HT1080 (cell line): ENCODE measurements around the gene NOVA2. TPM values are rescaled to one million over a fixed set of nuclear protein-coding genes. Genes with fewer than 3 reads are reported as not detected.

Experiments
- DNase-seq: peaks from one replicate; pipeline ENCODE4 v3.0.0-alpha.2; 2015; ENCODE audit warnings: low read depth
- total RNA-seq: library from RNA; depleted of rRNA; stranded (reverse); fragments of >200 nt; shearing (Covaris generic); gene quantifications from 2 replicates; pipeline ENCODE4 v1.2.3, GENCODE V29; 2014

NOVA2 gene
- total RNA-seq, 1 experiment from 2014 or later: 0.59 TPM

GRCh38 chr19:46000491-46001246, 27.0 kb upstream of the NOVA2 start:
- DNase-seq: no peak

GRCh38 chr19:45999653-46000121, 26.0 kb upstream of the NOVA2 start:
- no peak for DNase-seq

- no peak for DNase-seq
Measured at GRCh38 chr19:45998834-45999233, 25.2 kb upstream of the NOVA2 start.

- DNase-seq: no peak
Measured at GRCh38 chr19:45996933-45997332, 23.3 kb upstream of the NOVA2 start.

DNA sequence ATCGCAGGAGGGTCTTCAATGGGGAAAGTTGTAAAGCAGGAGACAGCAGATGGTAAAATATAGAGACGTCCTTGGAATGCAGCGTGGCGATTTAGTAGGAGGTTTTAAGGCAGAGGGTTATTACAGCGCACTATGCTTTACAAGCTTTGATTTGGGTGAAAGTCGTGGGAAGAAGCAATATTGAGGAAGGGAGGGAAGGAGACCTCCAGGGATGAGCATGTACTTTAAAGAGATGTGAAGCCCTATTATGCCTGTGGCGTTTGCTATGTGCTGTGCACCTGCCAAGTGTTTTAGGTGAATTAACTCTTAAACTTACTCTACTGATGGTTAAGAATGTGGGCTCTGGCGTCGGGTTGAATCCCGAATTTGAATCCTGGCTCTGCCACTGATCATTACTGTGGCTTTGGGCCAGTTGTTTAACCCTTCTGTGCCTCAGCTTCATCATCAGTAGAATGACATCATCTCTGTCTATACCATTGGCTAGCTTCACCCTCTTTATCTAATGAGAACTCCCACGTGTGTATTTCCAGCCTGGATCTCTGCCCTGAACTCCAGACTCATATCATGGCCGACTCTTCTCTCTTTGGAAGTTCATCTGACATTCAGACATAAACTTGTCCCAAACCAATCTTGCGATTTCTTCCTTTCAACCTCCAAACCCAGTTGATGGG, 22.2 kb upstream of the NOVA2 start:
- DNase-seq: no peak

DNA sequence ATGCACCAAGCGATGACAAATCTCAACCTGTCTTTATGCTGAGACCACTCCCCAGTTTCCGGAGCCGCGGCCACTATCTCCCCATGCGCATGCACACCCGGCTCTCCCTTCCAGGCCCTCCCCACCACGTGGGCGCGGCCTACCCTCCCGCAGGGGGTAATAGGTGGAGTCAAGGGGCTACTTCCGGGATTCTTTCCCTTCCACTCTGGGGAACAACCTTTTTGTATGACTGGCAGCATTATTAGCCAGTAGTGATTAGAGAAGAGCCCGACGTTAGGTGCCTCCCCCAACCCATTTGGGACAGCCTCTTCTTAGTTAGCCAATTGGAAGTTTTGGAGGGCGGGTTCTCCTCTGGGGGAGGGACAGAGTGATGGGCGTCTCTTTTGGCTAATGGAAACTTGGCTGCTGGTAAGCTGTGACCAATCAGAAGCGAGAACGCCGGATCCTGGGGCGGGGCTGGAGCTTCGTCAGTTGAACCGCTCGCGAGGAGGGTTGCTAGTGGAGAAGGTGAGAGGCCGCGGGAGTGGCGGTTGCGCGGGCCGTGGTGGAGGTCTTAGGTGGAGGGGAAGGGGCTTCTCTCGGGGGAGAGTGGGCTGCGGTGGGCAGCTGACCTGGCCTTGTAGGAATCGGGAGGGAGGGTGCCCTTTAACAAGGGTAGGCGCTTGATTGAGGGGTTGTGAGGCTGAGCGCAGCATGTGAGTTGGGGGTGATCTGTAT, 21.5 kb upstream of the NOVA2 start, which contains the start of gene CCDC61:
Gene CCDC61 (plus strand): TSS at position 470 of the 717 bp plus-strand sequence. CDS start 7,552 bp downstream, outside the sequence.
- DNase-seq: peak; percentile 99

DNA sequence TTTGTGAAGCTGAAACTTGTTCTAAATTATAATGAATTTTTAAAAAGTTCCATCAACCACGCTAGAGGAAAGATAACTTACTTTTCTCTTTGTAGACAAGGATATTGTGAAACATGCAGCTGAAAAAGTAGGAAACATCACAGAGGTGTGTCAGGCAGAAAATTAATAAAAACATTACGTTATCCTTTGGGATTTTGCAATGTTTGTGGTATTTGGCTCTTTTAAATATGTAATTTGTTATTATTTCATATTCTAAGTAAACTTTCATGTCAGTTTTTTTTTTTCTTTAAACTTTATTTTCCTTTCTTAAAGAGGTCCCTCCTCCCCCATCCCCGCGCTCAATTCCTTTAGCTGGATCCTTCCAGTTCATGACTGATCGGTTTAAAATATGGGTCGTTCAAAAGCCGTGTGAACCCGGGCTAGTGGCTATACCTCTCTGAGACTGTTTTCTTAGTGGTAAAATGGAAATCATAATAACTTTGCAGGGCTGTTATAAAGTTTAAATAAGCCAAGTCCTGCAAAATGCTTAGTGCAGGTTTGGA, 20.9 kb upstream of the NOVA2 start:
- DNase-seq: no peak

DNA sequence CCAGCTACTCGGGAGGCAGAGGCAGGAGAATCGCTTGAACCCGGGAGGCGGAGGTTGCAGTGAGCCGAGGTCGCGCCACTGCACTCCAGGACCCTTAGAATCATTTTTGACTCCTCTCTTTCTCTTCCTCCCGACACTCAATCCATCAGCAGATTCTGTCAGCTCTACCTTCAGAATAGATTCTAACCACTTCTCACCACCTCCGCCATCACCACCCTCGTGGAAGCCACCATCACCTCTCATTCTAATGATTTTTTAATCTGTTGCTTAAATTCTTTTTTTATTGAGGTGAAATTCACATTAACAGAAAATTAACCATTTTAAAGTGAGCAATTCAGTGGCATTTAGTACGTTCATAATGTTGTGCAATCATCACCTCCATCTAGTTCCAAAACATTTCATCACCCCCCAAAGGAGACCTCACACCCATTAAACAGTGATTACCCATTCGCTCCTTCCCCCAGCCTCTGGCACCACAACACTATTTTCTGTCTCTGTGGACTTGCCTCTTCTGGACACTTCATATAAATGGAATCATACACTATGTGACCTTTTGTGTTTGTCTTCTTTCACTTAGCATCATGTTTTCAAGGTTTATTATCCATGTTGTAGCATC, 16.6 kb upstream of the NOVA2 start:
- DNase-seq: no peak

- no peak for DNase-seq
Measured at GRCh38 chr19:45985321-45985720, 11.7 kb upstream of the NOVA2 start.

GRCh38 chr19:45981350-45981749, 7.7 kb upstream of the NOVA2 start:
- no peak for DNase-seq

GRCh38 chr19:45978156-45978555, 4.5 kb upstream of the NOVA2 start:
- no peak for DNase-seq

DNA sequence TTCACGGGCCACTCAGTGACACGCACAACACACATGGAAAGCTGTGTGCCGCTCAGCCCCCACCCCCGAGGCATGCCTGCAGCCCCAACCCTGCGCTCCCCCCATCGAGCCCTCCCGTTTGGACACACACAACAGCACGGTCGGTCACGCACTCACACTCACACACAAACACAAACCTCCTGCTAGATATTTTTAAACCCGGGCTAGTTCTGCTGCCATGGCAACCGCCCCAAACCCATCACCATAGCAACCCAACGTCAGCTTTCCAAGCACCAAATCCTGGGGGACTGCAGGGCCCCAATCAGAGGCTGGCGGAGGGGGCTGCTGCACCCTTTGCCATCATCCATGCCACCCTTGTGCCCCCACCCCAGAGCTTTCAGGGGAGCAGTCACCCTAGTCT, 2.5 kb upstream of the NOVA2 start:
- no peak for DNase-seq

DNA sequence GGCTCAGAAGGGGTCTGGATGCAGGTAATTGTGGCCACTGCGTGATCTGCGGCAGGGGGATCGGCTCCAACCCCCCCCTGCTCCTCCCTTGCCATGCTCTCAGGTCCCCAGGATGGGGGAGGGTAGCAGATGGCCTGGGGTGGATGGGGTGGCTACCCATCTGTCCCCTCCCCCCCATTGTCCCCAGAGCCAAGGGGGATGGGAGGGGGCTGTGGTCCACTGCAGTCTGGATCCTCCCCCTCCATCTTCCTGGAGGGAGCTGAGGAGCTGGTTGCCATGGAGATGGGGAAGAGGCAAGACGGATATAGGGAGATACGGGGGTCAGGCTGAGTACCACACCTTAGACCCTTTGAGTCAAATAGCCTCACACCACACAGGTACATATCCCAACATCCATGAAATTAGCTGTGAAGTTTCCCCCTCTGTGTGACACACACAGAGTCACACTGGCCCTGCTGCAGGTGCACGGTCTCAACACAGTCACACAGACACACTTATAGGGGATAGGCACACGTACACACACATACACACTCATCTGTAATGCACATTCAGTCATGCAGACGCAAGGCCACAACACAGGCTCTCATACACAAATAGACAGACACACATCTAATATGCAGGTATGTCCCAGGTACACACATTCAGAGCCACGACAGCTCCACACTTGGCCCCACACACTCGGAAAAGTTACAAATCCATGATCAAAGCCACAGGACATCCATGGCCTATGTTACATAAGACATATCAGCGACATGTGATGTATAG, 1.8 kb upstream of the NOVA2 start:
- DNase-seq: no peak

DNA sequence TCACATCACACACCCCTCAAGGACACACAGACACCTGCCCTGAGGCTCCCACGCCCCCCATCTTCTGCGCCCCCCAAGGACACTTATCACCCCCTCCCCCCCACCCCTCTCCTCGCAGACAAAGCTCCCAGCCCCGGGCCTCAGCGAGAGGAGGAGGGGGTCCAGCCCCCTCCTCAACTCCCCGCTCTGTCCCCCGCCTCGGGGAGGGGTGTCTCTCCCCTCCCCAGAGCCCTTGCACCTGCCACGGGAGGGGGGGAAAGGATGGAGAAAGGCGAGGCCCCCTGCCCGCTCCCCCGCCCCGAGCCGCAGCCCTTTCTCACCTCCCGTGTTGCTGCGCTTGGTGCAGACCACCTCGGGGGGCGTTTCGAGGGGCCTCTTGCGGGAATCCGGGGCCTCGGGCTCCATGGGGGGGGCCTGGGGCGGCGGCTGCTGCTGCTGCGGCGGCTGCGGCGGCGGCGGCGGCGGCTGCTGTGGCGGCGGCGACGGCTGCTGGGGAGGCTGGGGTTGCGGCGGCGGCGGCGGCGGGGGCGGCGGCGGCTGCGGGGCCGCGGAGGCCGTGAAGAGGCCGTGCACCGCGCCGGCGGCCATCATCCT, 621 bp downstream of the NOVA2 start:
- DNase-seq: no peak

DNA sequence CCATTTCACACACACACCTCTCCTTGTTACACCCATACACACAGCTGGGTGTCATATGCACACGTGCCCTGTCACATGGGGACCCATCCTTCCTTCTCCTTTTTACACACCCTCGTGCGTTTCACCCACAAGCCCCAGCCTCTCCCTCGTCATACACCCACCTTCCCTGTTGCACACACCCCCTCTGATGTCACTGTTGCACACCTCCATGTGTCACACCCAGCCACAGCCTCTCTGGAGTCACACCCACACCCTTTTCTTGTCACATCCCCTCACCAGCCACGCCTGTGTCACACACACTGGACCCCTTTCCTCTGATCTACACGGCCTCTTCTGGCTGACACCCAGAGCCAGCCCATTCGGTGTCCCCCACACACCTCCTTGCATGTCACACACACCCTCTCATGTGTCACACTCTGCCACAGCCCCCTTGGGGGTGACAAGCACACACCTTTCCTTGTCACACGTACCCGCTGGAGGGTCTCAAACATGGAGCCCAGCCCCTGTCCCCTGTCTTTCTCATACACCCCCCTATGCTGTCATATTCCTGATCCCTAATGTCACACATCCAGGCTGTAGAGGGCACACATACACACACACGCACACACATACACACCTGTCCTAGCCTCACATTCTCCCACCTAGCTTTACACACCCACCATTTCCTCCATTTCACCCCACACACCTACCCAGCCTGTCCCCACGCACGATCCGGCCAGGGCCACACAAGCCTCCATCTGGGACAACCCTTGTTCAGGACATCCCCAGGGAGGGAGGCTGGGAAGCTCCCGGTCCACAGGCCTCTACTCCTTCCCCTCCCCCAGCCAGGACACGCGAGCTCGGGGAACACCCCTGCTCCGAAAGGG, 1.4 kb downstream of the NOVA2 start:
- DNase-seq: no peak

DNA sequence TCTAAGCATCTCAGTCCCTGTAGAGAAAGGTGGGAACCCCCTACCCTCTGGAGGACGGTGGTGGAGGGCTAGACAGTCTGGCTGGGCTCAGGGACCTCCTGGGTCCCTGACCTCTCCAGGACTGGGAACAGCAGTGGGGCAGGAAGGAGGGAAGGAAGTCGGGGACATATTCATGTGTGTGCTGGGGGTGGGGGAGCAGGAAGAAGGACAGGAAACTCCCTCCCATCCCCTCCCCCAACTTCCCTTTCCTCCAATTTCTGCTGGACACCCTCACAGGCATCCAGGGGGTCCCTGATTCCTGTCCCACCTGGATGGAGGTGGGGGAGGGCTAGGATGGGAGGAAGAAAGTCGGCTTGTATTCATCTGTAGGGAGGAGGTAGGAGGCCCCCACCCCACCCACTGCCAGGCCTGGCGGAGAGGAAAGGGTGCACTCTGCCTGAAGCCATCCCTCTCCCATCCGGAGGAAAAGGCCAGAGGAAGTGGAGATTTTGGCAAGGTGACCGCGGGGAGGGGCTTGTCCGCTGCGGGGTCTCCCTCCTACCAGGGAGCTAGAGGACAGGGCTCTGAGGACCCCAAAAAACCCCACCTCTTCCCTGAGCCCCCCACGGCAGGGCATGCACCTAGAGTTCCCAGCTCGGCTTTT, 2.3 kb downstream of the NOVA2 start:
- DNase-seq: no peak

GRCh38 chr19:45969676-45970075, 4.0 kb downstream of the NOVA2 start:
- DNase-seq: no peak

DNA sequence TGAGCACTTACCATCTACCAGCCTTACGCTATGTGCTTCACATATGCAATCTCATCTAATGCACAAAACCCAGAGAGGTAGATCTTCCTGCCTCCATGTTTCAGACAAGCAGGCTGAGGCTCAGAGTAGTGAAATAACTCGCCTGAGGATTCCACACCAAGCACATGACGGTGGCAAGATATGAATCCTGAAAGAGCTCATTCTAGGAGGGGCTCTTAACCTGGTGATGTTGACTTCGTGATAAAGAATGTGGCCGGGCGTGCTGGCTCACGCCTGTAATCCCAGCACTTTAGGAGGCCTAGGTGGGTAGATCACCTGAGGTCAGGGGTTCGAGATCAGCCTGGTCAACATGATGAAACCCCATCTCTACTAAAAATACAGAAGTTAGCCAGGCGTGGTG, 5.0 kb downstream of the NOVA2 start:
- no peak for DNase-seq

DNA sequence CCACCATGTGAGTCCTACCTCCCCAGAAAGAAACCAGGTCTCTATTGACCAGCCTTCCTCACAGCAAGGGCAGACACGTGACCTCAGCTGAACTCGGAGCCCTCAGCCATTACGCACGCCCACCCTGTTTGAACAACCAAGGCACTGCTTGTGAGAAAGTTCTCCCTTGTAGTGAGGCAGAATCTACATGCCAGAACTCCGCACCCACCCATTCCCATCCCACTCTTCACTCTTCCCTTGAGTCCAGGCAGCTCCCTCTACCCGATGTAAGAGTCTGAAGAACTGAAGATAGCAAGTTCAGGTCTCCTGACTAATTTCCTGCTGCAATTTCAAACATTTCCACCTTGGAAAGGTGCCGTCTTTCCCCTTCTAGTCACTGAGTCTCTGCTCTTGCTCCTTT, 6.4 kb downstream of the NOVA2 start:
- DNase-seq: no peak
